Activated CD4-positive, alpha-beta memory T cell treated with anti-CD3 and anti-CD28 coated beads for 36 hours (primary cell): ENCODE measurements around the gene MYL11. TPM values are rescaled to one million over a fixed set of nuclear protein-coding genes. Genes with fewer than 3 reads are reported as not detected.
"Not testable (repeated sequence)": the region's sequence is repeated elsewhere in the genome, so short reads cannot be mapped to it uniquely, and the experiment has no call there.

ENCODE experiments used
- CTCF ChIA-PET: fragments of 350-600 bp; sonication (Branson Sonifier 250); formaldehyde crosslinking; loops from one replicate; lab custom pipeline; 2021; ENCODE audit warnings: antibody characterized with exemption, inconsistent platforms; lab: Charles Lee
- POLR2A ChIA-PET: fragments of 350-600 bp; sonication (Branson Sonifier 250); formaldehyde crosslinking; loops from one replicate; lab custom pipeline; 2021; ENCODE audit warnings: antibody characterized with exemption; lab: Charles Lee
- DNase-seq: peaks from one replicate; pipeline ENCODE4 v3.0.0-alpha.2; 2020
- H3K27ac Mint-ChIP-seq: one replicate; pipeline ENCODE4 v1.8.0; 2021; ENCODE audit warnings: mixed read lengths
- H3K27me3 Mint-ChIP-seq: one replicate; pipeline ENCODE4 v1.8.0; 2021; ENCODE audit warnings: mixed read lengths
- H3K36me3 Mint-ChIP-seq: one replicate; pipeline ENCODE4 v1.8.0; 2021; ENCODE audit warnings: mixed read lengths
- H3K4me1 Mint-ChIP-seq: one replicate; pipeline ENCODE4 v1.8.0; 2021; ENCODE audit warnings: low read depth, mixed read lengths
- H3K4me3 Mint-ChIP-seq: one replicate; pipeline ENCODE4 v1.8.0; 2021; ENCODE audit warnings: mild to moderate bottlenecking, mixed read lengths
- H3K9me3 Mint-ChIP-seq: one replicate; pipeline ENCODE4 v1.8.0; 2021; ENCODE audit warnings: mixed read lengths
- intact Hi-C: fragments of 100-400 bp; cut with micrococcal nuclease; formaldehyde crosslinking; loops from one replicate; pipeline ENCODE4 v1.15.1; 2023
- total RNA-seq, 2 experiments: library from RNA; stranded (reverse); gene quantifications; one replicate each; pipeline ENCODE4 v1.2.3, GENCODE V29; 2021

MYL11 gene
- total RNA-seq, 2 experiments from 2014 or later, result 0.83 to 1.6 TPM

GRCh38 chr16:30381291-30382041 is 6.9 kb downstream of the MYL11 start:
- intact Hi-C loops, result loop anchor here (2.0 kb wide), 2 partner anchors 13 to 317 kb away; partner anchors contain the start of genes ALDOA and ZNF48
- Mint-ChIP-seq H3K27me3 (no peaks in the 10 kb centered on the region), H3K4me1 (peaks cover 49% of the 10 kb centered on the region), H3K4me3 (peak overlapping the region; percentile 95), H3K27ac (peak overlapping the region; percentile 95), H3K9me3 (no peaks in the 10 kb centered on the region), H3K36me3 (peaks cover 27% of the 10 kb centered on the region)
- DNase-seq, result peak; percentile 72
- ChIA-PET CTCF (interaction anchor here (0.9 to 4.4 kb wide), 6 partner anchors 11 to 248 kb away, joined by 3 to 24 read pairs (median 6); partner anchors contain the start of genes DCTPP1, ZNF48 and ZNF771), POLR2A (interaction anchor here (0.9 to 2.5 kb wide), 5 partner anchors 11 to 30 kb away, joined by 3 to 20 read pairs (median 16); partner anchors contain the start of genes TBC1D10B, ZNF48 and ZNF771)

- ChIA-PET POLR2A (interaction anchor here (0.8 to 2.5 kb wide), 12 partner anchors 10 to 48 kb away, joined by 3 to 20 read pairs (median 4); partner anchors contain the start of genes CD2BP2, DCTPP1, TBC1D10B and ZNF48), CTCF (interaction anchor here (0.9 to 4.4 kb wide), 9 partner anchors 10 to 258 kb away, joined by 3 to 24 read pairs (median 7); partner anchors contain the start of genes DCTPP1, TBC1D10B, ZNF48 and ZNF771)
- Mint-ChIP-seq H3K27ac (peak within 1 kb of the TSS; percentile 95), H3K4me1 (peaks cover 44% of the 10 kb centered on the region), H3K36me3 (peaks cover 27% of the 10 kb centered on the region), H3K9me3 (no peaks in the 10 kb centered on the region), H3K27me3 (no peaks in the 10 kb centered on the region), H3K4me3 (peak within 1 kb of the TSS; percentile 95)
- intact Hi-C loops, result loop anchor here (2.0 kb wide), 1 partner anchor 317 kb away; the partner anchor contains the start of gene ALDOA
- DNase-seq, result peak; percentile 90
These were observed 7.7 kb downstream of the MYL11 start, which contains the start of gene SEPTIN1 for GRCh38 chr16:30382111-30382881. SEPTIN1 (minus strand) TSS chr16:30382561; CDS start chr16:30382542, 19 bp downstream.

GRCh38 chr16:30383521-30383920 is 8.9 kb downstream of the MYL11 start:
- ChIA-PET POLR2A (interaction anchor here (0.6 to 2.5 kb wide), 6 partner anchors 9 to 629 kb away, joined by 3 to 20 read pairs (median 14); partner anchors contain the start of genes TBC1D10B, ZNF48 and ZNF771), CTCF (interaction anchor here (0.9 to 4.4 kb wide), 7 partner anchors 9 to 259 kb away, joined by 3 to 24 read pairs (median 12); partner anchors contain the start of genes DCTPP1, TBC1D10B, ZNF48 and ZNF771)
- H3K4me3 Mint-ChIP-seq, result peak overlapping the region; percentile 95
- H3K36me3 Mint-ChIP-seq, result peaks cover 23% of the 10 kb centered on the region
- H3K9me3 Mint-ChIP-seq, result no peaks in the 10 kb centered on the region
- intact Hi-C loops, result loop anchor here (2.0 kb wide), 1 partner anchor 319 kb away; the partner anchor contains the start of gene ALDOA
- DNase-seq, result no peak
- H3K4me1 Mint-ChIP-seq, result peaks cover 39% of the 10 kb centered on the region
- no peaks in the 10 kb centered on the region for H3K27me3 Mint-ChIP-seq
- peak overlapping the region; percentile 95 for H3K27ac Mint-ChIP-seq

- Mint-ChIP-seq H3K4me1 (peaks cover 28% of the 10 kb centered on the region), H3K4me3 (peak overlapping the region; percentile 81), H3K27me3 (no peaks in the 10 kb centered on the region), H3K9me3 (no peaks in the 10 kb centered on the region), H3K36me3 (peaks cover 15% of the 10 kb centered on the region), H3K27ac (peak overlapping the region; percentile 76)
- intact Hi-C loops, result loop anchor here (2.0 kb wide), 1 partner anchor 14 kb away; no protein-coding TSS in a partner anchor
- ChIA-PET CTCF (interaction anchor here (0.6 to 3.5 kb wide), 11 partner anchors 13 to 234 kb away, joined by 3 to 48 read pairs (median 5); partner anchors contain the start of genes DCTPP1, SEPTIN1 and ZNF771), POLR2A (interaction anchor here (0.5 to 2.5 kb wide), 8 partner anchors 12 to 274 kb away, joined by 3 to 20 read pairs (median 4); partner anchors contain the start of genes SEPTIN1, ZNF689 and ZNF771)
- no peak for DNase-seq
These were observed 20.1 kb downstream of the MYL11 start for GRCh38 chr16:30394592-30395154.

- Mint-ChIP-seq H3K36me3 (peaks cover 15% of the 10 kb centered on the region), H3K4me3 (peak within 1 kb of the TSS; percentile 81), H3K4me1 (peaks cover 32% of the 10 kb centered on the region), H3K27me3 (no peaks in the 10 kb centered on the region), H3K27ac (peak within 1 kb of the TSS; percentile 76), H3K9me3 (no peaks in the 10 kb centered on the region)
- peak; percentile 64 for DNase-seq
- ChIA-PET POLR2A (interaction anchor here (0.5 to 2.5 kb wide), 12 partner anchors 12 to 275 kb away, joined by 3 to 20 read pairs (median 3); partner anchors contain the start of genes SEPTIN1, ZNF689 and ZNF771), CTCF (interaction anchor here (0.6 to 3.5 kb wide), 14 partner anchors 12 to 283 kb away, joined by 3 to 48 read pairs (median 5); partner anchors contain the start of genes DCTPP1, SEPTIN1 and ZNF771)
- intact Hi-C loops, result loop anchor here (2.0 kb wide), 1 partner anchor 15 kb away; no protein-coding TSS in a partner anchor
These were observed 20.8 kb downstream of the MYL11 start, which contains the start of gene ZNF48 for GRCh38 chr16:30395155-30395991. ZNF48 (plus strand) TSS chr16:30395420; CDS start chr16:30395795, 375 bp downstream.

- Mint-ChIP-seq H3K27me3 (no peaks in the 10 kb centered on the region), H3K27ac (peak overlapping the region; percentile 52), H3K36me3 (peaks cover 15% of the 10 kb centered on the region), H3K9me3 (no peaks in the 10 kb centered on the region), H3K4me3 (peak overlapping the region; percentile 81), H3K4me1 (peaks cover 34% of the 10 kb centered on the region)
- intact Hi-C loops, result loop anchor here (2.0 kb wide), 1 partner anchor 15 kb away; no protein-coding TSS in a partner anchor
- ChIA-PET CTCF (interaction anchor here (1.0 to 3.5 kb wide), 11 partner anchors 11 to 284 kb away, joined by 3 to 48 read pairs (median 5); partner anchors contain the start of genes SEPTIN1 and ZNF771), POLR2A (interaction anchor here (0.8 to 2.5 kb wide), 7 partner anchors 11 to 162 kb away, joined by 3 to 20 read pairs (median 3); partner anchors contain the start of genes SEPTIN1 and ZNF771)
- DNase-seq, result no peak
These were observed 21.5 kb downstream of the MYL11 start for GRCh38 chr16:30395992-30396585.

GRCh38 chr16:30396627-30397026 is 22.0 kb downstream of the MYL11 start:
- H3K27me3 Mint-ChIP-seq, H3K27ac Mint-ChIP-seq, H3K9me3 Mint-ChIP-seq, intact Hi-C loops, DNase-seq: not testable (repeated sequence)
- H3K4me1 Mint-ChIP-seq, result peaks cover 37% of the 10 kb centered on the region
- peak overlapping the region; percentile 39 for H3K4me3 Mint-ChIP-seq
- ChIA-PET POLR2A (interaction anchor here (0.8 to 2.5 kb wide), 6 partner anchors 11 to 161 kb away, joined by 3 to 20 read pairs (median 4); partner anchors contain the start of genes SEPTIN1 and ZNF771), CTCF (interaction anchor here (1.7 to 3.5 kb wide), 6 partner anchors 11 to 284 kb away, joined by 5 to 48 read pairs (median 8); partner anchors contain the start of genes SEPTIN1 and ZNF771)
- peaks cover 15% of the 10 kb centered on the region for H3K36me3 Mint-ChIP-seq

- peaks cover 38% of the 10 kb centered on the region for H3K4me1 Mint-ChIP-seq
- intact Hi-C loops, result no loop called here
- H3K27ac Mint-ChIP-seq, result no peak overlapping the region
- no peaks in the 10 kb centered on the region for H3K27me3 Mint-ChIP-seq
- H3K9me3 Mint-ChIP-seq, result no peaks in the 10 kb centered on the region
- peaks cover 15% of the 10 kb centered on the region for H3K36me3 Mint-ChIP-seq
- DNase-seq, result no peak
- ChIA-PET POLR2A (interaction anchor here (2.5 kb wide), 1 partner anchor 14 kb away, joined by 20 read pairs; the partner anchor contains the start of gene SEPTIN1), CTCF (interaction anchor here (1.1 to 3.5 kb wide), 5 partner anchors 10 to 285 kb away, joined by 3 to 48 read pairs (median 9); partner anchors contain the start of genes SEPTIN1 and ZNF771)
- H3K4me3 Mint-ChIP-seq, result peak overlapping the region; percentile 39
These were observed 22.5 kb downstream of the MYL11 start for GRCh38 chr16:30397056-30397455.
